ENCODE results near the gene CCDC192.

- TF ChIP-seq POLR2A (IDR thresholded peaks at IDR 0.05): no peak
- TF ChIP-seq, protein P1, sequence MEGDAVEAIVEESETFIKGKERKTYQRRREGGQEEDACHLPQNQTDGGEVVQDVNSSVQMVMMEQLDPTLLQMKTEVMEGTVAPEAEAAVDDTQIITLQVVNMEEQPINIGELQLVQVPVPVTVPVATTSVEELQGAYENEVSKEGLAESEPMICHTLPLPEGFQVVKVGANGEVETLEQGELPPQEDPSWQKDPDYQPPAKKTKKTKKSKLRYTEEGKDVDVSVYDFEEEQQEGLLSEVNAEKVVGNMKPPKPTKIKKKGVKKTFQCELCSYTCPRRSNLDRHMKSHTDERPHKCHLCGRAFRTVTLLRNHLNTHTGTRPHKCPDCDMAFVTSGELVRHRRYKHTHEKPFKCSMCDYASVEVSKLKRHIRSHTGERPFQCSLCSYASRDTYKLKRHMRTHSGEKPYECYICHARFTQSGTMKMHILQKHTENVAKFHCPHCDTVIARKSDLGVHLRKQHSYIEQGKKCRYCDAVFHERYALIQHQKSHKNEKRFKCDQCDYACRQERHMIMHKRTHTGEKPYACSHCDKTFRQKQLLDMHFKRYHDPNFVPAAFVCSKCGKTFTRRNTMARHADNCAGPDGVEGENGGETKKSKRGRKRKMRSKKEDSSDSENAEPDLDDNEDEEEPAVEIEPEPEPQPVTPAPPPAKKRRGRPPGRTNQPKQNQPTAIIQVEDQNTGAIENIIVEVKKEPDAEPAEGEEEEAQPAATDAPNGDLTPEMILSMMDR (IDR thresholded peaks at IDR 0.05): no peak
These were observed 260.7 kb downstream of the CCDC192 start for GRCh38 chr5:127963931-127964330.
